ENCODE results near the gene SPATA33.
"Not testable (repeated sequence)": the region's sequence is repeated elsewhere in the genome, so short reads cannot be mapped to it uniquely, and the experiment has no call there.

SPATA33 gene

GRCh38 chr16:89693931-89694783, 36.5 kb downstream of the SPATA33 start:
- no peak for DNase-seq (ENCODE audit: low spot score)

- DNase-seq (ENCODE audit: low spot score): peak; percentile 2
Measured at GRCh38 chr16:89694784-89695085, 37.1 kb downstream of the SPATA33 start.

GRCh38 chr16:89695086-89695874, 37.6 kb downstream of the SPATA33 start:
- DNase-seq (ENCODE audit: low spot score): no peak

DNA sequence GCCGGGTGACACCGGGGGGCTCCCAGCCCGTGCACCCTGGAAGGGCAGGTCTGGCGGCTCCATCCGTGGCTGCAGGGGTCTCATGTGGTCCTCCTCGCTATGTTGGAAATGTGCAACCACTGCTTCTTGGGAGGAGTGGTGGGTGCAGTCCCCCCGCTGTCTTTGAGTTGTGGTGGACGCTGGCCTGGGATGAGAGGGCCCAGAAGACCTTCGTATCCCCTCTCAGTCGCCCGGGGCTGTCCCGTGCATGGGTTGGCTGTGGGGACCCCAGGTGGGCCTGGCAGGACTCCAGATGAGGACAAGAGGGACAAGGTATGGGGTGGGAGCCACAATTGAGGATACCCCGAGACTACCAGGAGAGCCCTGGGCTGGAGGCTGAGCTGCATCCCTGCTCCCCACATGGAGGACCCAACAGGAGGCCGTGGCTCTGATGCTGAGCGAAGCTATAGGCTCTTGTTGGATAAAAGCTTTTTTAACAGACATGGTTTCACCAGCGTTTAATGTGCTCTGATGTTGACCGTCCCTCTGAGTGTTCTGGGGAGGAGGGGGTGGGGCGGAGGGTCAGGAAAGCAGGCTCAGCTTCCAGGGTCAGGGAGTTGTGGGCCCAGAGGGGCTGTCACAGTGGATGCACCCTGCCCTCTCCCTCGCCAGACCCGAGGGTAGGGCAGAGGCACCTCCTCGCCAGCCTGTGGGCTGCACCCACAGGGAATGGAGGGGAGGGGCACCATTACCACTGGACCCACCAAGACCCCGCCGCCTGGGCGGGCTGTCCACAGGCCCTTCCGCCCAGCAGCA, 38.4 kb downstream of the SPATA33 start:
- DNase-seq (ENCODE audit: low spot score): no peak

GRCh38 chr16:89696670-89697128, 39.1 kb downstream of the SPATA33 start:
- no peak for DNase-seq (ENCODE audit: low spot score)

DNA sequence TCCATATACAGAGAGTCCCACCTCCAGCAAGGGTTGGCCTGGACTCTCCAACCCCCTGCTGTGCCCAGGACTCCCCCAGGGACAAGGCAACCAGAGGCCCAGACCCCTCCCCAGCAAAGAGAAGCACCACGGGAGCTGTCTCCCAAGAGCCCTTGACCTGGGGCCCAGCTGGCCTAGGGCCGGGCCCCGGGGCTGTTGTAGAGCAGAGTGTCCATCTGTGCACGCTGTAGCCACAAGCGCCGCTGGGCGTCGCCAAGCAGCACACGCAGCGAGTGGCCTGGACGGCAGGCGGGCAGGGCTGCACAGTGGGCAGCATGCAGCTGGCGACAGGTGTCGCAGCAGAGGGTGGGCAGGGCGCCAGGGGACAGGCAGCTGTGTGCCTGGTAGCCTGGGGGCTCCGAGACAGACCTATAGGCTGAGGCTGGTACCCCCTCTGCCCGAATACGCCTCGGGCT, 39.6 kb downstream of the SPATA33 start:
- peak; percentile 15 for DNase-seq (ENCODE audit: low spot score)

GRCh38 chr16:89697616-89698331, 40.1 kb downstream of the SPATA33 start:
- DNase-seq (ENCODE audit: low spot score): no peak

GRCh38 chr16:89698717-89699116, 41.1 kb downstream of the SPATA33 start:
- DNase-seq (ENCODE audit: low spot score): not testable (repeated sequence)

DNA sequence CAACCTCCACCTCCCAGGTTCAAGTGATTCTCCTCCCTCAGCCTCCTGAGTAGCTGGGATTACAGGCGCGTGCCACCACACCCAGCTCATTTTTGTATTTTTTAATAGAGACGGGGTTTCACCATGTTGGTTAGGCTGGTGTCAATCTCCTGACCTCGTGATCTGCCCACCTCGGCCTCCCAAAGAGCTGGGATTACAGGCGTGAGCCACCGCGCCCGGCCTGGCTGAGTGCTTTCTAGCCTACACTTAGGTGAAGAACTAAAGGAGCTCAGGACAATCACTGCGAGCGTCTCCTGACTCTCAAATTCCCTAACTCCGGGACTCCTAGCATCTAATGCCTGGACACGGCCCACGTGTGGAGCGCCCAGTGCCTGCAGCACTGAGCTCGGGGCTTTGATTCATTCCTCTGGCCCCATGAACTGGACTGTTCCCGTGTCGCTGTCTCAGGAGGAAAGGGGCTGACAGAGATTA, 42.0 kb downstream of the SPATA33 start:
- DNase-seq (ENCODE audit: low spot score): not testable (repeated sequence)

DNA sequence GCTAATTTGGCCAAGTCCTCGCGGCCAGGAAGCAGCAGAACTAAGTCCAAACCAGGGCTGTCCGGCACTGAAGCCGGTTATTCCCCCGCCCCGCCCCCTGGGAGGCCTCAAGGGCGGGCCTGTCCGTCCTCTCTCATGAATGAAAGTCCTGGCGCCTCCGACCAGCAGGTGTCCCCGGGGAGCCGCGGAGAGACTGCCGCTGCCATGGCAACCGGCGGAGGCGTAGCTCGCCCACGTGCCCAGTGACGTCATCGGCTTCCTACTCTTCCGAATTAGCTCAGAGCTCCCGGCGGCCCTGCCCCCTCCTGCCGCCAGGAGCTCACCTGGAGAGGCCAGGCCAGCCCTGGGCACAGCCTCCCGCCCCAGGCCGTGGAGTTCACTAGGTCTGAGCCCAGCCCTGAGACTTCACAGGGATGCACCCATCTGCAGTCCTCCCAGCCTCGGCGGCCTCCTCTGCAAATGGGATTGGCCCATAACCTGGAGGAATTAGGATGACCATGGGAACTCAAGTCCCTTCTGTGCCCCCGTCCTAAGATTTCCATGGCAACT, 42.5 kb downstream of the SPATA33 start:
- DNase-seq (ENCODE audit: low spot score): peak; percentile 99

GRCh38 chr16:89700649-89701424, 43.2 kb downstream of the SPATA33 start:
- DNase-seq (ENCODE audit: low spot score): peak; percentile 66

DNA sequence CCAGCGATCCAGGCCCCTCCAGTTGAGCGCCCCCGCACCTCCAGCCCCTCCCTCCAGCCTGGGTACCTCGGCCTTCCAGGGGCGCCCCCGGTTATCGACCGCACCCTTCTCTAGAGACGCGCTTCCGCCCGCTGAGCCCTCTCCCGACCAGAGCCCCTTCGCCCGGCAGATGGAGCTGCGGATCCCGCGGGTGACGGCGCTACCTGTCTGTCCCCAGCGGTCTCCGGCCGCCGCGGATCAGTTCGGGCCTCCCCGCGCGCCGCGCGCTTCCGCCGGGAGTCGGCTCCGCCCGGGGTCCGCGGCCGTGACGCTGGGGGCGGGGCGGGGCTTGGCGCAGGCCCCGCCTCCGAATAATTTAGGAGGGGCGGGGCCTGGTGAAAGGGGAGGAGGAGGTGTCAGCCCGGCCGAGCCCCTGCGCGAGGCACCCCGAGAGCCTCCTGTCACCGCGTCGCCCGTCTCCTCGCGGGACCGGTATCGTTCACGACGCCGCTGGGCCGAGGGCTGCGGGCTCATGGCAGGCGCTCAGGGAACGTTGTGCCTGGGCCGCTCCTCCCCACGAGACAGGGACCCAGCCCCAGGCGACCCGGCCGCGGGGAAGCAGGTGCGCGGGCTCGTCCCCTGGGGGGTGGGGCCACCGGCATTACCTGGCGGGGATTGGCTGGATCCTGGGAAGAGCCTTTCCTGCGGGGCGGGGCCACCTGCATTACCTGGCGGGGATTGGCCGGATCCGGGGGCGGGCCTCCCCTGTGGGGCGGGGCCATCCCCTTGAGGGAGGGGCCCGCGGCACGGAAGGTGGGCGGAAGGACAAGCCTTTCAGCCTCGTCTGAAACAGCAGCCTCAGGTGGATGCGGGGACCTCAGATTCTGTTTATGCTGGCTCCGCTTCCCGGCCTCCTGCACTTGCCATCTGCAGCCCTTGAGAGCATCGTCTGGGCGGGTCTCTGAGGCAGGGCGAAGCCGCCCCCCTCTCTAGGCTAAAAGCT, 44.1 kb downstream of the SPATA33 start, which contains the start of gene SPATA2L:
Gene SPATA2L, minus strand, starts transcription at position 281 of the 982 bp plus-strand sequence. CDS start 473 bp downstream, outside the sequence.
- DNase-seq (ENCODE audit: low spot score): peak; percentile 95

GRCh38 chr16:89704281-89704680, 46.6 kb downstream of the SPATA33 start:
- DNase-seq (ENCODE audit: low spot score): no peak

DNA sequence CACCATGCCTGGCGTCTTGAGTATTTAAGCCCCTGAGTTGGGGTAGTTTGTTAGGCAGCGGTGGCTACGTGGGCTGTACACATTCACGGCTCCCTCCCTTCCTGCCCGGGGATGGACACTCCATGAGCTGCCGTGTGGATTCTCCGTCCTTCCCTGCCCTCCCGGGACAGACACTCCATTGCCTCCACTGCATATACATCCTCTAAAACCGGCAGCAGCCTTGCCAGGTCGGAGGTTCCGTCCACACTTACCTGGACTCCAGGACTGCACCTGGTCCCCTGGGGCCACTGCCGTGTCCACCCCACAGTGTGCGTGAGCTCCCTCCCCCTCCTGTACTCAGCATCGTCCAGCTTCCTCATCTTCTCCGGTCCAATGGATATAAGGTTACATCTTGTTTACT, 47.4 kb downstream of the SPATA33 start:
- DNase-seq (ENCODE audit: low spot score): no peak

- no peak for DNase-seq (ENCODE audit: low spot score)
Measured at GRCh38 chr16:89706518-89707260, 49.1 kb downstream of the SPATA33 start.

DNA sequence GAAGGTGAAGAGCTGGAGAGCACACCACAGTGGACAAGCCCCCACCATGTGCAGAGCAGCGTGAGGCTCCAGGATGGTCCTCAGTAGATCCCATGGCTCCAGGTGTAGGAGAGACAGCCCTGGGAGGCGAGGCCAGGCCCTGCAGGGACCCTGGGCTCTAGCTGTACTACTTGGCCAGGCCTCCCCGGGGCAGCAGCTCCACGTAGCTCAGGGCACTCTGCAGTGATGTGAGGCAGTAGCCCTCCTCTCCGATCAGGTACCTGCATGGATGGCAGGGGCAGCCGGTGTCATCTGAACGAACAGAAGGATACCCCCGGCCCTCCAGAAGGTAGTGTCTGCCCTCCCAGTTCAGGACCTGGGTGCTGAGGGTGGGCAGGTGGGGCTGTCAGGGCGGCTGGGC, 50.1 kb downstream of the SPATA33 start:
- no peak for DNase-seq (ENCODE audit: low spot score)

DNA sequence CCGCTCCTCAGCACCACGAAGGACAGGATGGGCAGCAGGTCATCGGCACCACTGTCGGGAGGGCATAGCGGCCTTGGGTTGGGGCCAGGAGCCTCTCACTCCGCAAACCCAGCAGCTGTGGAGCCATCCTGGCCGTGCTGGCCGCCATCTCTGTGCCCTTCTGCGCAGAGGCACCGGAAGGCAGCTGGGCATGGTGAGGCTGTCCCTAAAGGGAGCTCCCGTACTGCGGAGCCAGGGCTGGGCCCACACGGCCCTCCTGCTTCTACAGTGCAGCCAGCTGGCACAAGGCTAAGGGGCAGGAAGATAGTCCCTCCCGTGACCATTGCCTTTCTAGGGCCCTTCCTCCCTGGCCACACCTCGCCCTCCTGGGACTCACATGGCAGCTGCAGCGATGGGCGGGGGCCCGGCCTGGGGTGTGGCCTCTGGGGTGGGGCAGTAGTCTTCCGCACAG, 50.9 kb downstream of the SPATA33 start:
- no peak for DNase-seq (ENCODE audit: low spot score)

DNA sequence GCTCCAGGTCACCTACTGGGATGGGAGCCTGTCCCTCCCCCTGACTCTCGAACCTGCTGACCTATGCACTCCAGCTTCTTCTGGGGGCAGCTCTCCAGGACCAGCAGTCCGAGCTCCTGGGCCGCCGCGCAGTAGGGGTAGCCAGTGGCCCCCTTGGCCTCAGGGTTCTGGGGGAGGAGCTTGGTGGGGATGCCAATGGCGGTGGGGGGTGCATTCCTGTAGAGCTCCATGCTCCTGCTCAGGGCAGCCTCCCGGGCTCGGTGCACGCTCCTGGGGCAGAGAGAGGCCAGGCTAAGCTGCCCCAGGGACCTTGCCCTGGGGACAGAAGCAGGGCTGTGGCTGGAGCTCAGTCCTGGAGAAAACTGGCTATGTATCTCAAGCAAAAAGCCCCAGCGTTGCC, 51.5 kb downstream of the SPATA33 start:
- no peak for DNase-seq (ENCODE audit: low spot score)
